NCI-H2196 treated with DMSO at 0.1 percent for 48 hours (cell line): ENCODE results near the gene CENPQ.
A peak's percentile ranks its signal among the peaks of the same experiment; 100 is the strongest.
"Not testable (repeated sequence)": the region's sequence is repeated elsewhere in the genome, so short reads cannot be mapped to it uniquely, and the experiment has no call there.

Source experiments
- DNase-seq: peaks from one replicate; lab custom pipeline; 2025; ENCODE audit not compliant: unreplicated experiment; lab: John Stamatoyannopoulos, UW

The CENPQ gene, protein sequence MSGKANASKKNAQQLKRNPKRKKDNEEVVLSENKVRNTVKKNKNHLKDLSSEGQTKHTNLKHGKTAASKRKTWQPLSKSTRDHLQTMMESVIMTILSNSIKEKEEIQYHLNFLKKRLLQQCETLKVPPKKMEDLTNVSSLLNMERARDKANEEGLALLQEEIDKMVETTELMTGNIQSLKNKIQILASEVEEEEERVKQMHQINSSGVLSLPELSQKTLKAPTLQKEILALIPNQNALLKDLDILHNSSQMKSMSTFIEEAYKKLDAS

GRCh38 chr6:49462927-49463611 is at the start of gene CENPQ, which contains the start of gene MMUT:
CENPQ (plus strand) TSS chr6:49463370; CDS start chr6:49470177, 6,807 bp downstream.
MMUT (minus strand) TSS chr6:49463253; CDS start chr6:49459466, 3,787 bp downstream.
- DNase-seq = peak; percentile 93

GRCh38 chr6:49415358-49415757 is 47.8 kb upstream of the CENPQ start:
- DNase-seq = no peak

DNA sequence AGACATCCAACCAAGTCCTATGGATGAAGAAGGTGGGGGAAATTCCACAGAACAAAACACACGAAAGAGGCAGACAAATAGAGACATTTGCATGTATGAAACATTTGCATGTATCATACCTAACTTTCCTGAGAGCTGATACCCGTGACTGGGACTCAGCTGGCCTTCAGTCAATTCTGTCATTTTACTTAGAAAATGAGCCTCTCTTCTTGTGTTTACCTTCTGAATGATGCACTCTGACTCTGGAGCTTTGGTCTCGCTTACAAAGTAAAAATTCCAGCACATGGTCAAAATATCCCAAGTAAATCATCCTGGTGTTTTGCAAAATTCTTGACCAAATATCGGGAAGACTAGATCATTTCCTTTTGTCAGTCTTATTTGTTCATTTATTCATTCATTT is 47.0 kb upstream of the CENPQ start:
- no peak for DNase-seq

DNA sequence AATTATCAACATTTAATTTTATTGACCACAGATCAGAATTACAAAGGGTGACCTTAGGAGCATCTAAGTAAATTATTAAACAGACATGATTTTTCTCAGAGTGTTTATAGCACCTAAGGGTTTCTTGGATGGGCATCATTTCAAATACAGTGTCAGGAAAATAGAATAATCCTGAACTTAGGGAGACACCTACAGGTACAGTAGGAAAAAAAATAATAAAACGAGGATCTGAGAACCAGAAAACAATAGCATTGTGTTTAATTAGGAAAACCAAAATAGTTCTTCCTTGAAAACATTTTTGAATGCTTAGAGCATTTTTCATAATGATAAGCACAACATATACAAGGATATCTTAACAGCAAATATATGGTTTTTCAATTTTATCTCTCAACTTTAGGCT is 39.4 kb upstream of the CENPQ start:
- no peak for DNase-seq

GRCh38 chr6:49430187-49430586 is 33.0 kb upstream of the CENPQ start:
- no peak for DNase-seq

GRCh38 chr6:49430866-49431265 is 32.3 kb upstream of the CENPQ start:
- DNase-seq = no peak

- DNase-seq = no peak
Observed at GRCh38 chr6:49453221-49453620, 9.9 kb upstream of the CENPQ start.

DNA sequence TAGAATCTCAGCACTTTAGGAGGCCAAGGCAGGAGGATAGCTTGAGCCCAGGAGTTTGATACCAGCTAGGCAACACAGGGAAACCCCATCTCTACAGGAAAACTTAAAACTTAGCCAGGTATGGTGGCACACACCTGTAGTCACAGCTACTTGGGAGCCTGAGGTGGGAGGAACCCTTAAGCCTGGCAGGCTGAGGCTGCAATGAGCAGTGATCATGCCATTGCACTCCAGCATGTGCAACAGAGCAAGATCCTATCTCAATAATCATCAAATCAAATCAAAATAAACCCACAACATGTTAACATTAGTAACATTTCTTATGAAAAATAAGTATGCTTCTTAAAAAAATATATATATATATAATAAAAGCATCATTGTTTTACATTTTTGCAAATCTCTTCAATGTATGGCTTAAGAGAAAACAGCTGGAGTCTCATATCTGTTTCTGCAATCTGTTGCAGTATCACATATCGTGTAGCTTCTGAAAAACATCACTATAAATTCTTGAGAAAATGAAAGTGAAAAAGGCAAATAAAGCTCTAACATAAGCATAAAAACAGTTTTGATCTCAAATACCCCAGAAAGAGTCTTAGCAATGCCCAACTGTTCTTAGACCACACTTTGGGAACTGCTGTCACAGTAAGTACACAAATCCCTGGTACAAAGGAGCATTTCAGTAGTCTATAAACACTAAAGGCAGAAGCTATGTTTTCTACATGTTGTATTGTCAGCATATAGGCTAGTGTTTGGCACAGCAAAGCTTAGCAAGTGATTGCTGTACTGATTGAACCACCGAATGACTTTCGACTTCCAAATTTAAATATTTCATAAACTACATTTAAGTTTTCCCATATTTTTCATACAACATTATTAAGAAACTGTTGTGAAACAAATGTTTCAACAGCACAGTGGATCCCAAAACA is 8.1 kb upstream of the CENPQ start:
- DNase-seq = no peak

GRCh38 chr6:49457771-49458170 is 5.4 kb upstream of the CENPQ start:
- no peak for DNase-seq

- DNase-seq = no peak
Observed at GRCh38 chr6:49462071-49462470, 1.1 kb upstream of the CENPQ start.

DNA sequence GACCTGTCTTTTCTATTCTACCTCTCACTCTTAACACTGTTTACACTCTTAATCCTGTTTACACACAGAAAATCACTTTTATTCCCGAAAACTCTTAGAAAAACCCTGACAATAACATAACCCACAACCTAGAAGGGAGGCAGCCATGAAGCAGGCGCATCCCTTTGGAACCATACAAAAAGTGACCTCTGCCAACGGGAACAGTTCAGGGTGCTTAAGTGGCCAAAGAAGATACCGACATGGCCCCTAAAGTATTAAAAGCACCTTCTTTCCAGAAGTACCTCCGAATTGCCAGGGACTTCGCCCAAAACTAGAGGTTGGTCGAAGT is 607 bp upstream of the CENPQ start:
- DNase-seq = no peak

DNA sequence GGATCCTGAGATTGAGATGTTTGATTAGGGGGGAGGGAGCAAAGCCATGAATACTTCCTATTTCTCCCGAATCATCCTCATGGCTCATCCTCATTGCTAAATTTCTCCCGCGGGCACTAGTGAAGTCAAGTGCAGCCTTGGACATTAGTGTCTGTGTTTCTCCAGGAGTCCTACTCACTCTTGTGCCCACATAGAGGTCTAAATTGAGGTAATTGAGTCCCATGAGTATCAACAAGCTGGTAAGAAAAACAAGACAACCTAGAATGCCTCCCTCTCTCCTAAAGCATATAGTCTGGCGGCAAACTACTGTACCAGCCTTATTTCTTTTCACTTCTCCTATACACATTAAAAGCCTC is 420 bp downstream of the CENPQ start:
- DNase-seq = no peak

DNA sequence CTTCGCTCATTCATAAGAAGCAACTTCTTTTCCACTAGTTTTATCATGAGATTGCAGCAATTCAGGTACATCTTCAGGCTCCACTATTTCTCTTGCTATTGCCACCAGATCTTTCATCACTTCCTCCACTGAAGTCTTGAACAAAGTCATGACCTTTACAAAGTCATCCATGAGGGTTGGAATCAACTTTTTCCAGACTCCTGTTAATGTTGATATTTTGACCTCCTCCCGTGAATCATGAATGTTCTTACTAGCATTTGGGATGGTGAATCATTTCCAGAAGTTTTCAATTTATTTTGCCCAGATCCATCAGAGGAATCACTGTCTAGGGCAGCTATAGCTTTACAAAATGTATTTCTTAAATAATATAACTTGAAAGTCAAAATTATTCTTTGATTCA is 1.5 kb downstream of the CENPQ start:
- DNase-seq = no peak

GRCh38 chr6:49468042-49468441 is 4.9 kb downstream of the CENPQ start:
- DNase-seq = no peak

GRCh38 chr6:49476564-49476963 is 13.4 kb downstream of the CENPQ start:
- DNase-seq = not testable (repeated sequence)

- no peak for DNase-seq
Observed at GRCh38 chr6:49479308-49479970, 16.3 kb downstream of the CENPQ start.

DNA sequence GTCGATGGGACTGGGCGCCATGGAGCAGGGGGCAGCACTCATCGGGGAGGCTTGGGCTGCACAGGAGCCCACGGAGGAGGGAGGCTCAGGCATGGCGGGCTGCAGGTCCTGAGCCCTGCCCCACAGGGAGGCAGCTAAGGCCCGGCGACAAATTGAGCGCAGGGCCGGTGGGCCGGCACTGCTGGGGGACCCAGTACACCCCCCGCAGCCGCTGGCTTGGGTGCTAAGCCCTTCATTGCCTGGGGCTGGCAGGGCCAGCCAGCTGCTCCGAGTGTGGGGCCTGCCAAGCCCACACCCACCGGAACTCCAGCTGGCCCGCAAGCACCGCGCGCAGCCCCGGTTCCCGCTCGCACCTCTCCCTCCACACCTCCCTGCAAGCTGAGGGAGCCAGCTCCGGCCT is 18.7 kb downstream of the CENPQ start:
- DNase-seq = not testable (repeated sequence)

DNA sequence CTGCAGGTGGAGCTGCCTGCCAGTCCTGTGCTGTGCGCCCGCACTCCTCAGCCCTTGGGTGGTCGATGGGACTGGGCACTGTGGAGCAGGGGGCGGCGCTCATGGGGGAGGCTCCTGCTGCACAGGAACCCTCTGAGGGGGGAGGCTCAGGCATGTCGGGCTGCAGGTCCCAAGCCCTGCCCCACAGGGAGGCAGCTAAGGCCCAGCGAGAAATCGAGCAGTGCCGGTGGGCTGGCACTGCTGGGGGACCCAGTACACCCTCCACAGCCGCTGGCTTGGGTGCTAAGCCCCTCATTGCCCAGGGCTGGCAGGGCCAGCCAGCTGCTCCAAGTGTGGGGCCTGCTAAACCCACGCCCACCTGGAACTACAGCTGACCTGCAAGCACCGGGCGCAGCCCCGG is 20.2 kb downstream of the CENPQ start:
- not testable (repeated sequence) for DNase-seq

GRCh38 chr6:49490633-49491032 is 27.5 kb downstream of the CENPQ start:
- no peak for DNase-seq

DNA sequence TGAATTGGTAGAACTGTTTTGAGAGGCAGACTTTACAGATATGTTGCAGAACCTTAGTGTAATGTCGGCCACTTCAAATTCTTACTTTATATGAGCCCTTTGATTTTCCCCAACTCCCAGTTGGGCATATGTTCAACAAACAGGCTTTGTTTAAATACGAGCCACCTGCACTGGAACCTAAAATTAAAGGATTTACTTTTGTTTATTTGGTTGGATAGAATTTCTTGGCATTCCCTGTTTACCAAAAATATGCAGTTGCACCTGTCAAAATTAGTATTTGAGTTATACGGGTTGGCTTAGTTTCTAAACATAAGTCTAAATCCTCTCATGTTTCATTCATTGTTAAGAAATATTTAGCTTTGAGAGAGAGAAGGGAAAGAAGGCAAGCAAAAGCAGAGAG is 34.1 kb downstream of the CENPQ start:
- DNase-seq = peak; percentile 53

- DNase-seq = no peak
Observed at GRCh38 chr6:49499126-49499525, 36.0 kb downstream of the CENPQ start.
